ENCODE results near the gene CWC27.
"Not testable (repeated sequence)": the region's sequence is repeated elsewhere in the genome, so short reads cannot be mapped to it uniquely, and the experiment has no call there.

The CWC27 gene

GRCh38 chr5:64925123-64925522, 156.4 kb downstream of the CWC27 start:
- TF ChIP-seq CTCF (IDR thresholded peaks at IDR 0.05; ENCODE audit: low read depth, low read length) = no peak
- no peak overlapping the region for H3K4me3 ChIP-seq (ENCODE audit: low read depth, low read length)

GRCh38 chr5:64929833-64930232, 161.1 kb downstream of the CWC27 start:
- no peak overlapping the region for H3K4me3 ChIP-seq (ENCODE audit: low read depth, low read length)
- TF ChIP-seq CTCF (IDR thresholded peaks at IDR 0.05; ENCODE audit: low read depth, low read length) = no peak

GRCh38 chr5:64930672-64931318, 162.1 kb downstream of the CWC27 start:
- no peak for TF ChIP-seq CTCF (IDR thresholded peaks at IDR 0.05; ENCODE audit: low read depth, low read length)
- H3K4me3 ChIP-seq (ENCODE audit: low read depth, low read length) = no peak overlapping the region

GRCh38 chr5:64939422-64939771, 170.7 kb downstream of the CWC27 start:
- not testable (repeated sequence) for H3K4me3 ChIP-seq (ENCODE audit: low read depth, low read length)

- H3K4me3 ChIP-seq (ENCODE audit: low read depth, low read length) = no peak overlapping the region
- no peak for TF ChIP-seq CTCF (IDR thresholded peaks at IDR 0.05; ENCODE audit: low read depth, low read length)
Observed at GRCh38 chr5:64939772-64940510, 171.2 kb downstream of the CWC27 start.

- no peak overlapping the region for H3K4me3 ChIP-seq (ENCODE audit: low read depth, low read length)
- no peak for TF ChIP-seq CTCF (IDR thresholded peaks at IDR 0.05; ENCODE audit: low read depth, low read length)
Observed at GRCh38 chr5:64942460-64942859, 173.7 kb downstream of the CWC27 start.

GRCh38 chr5:64944868-64945267, 176.1 kb downstream of the CWC27 start:
- H3K4me3 ChIP-seq (ENCODE audit: low read depth, low read length) = no peak overlapping the region
- no peak for TF ChIP-seq CTCF (IDR thresholded peaks at IDR 0.05; ENCODE audit: low read depth, low read length)
